ENCODE data around the gene NIM1K.

- no peak for TF ChIP-seq CTCF (IDR thresholded peaks at IDR 0.05)
- TF ChIP-seq POLR2AphosphoS5 (IDR thresholded peaks at IDR 0.05; ENCODE audit: low read depth, low read length): no peak
- no peak for TF ChIP-seq SIN3A (IDR thresholded peaks at IDR 0.05; ENCODE audit: borderline replicate concordance, insufficient read depth, low read depth, low read length)
- no peak for TF ChIP-seq TCF7L2 (IDR thresholded peaks at IDR 0.05; ENCODE audit: low read depth, low read length)
Measured at GRCh38 chr5:43300112-43300511, 108.1 kb downstream of the NIM1K start.

Data from Panc1 (cell line).